CD4-positive, alpha-beta T cell treated with Interferon gamma for 1 hour (primary cell): ENCODE data around the gene KCNC3.

ENCODE experiments used
- DNase-seq: peaks from one replicate; pipeline ENCODE4 v3.0.0-alpha.2; 2020

Gene KCNC3

GRCh38 chr19:50309396-50310125, 19.6 kb downstream of the KCNC3 start:
- no peak for DNase-seq

DNA sequence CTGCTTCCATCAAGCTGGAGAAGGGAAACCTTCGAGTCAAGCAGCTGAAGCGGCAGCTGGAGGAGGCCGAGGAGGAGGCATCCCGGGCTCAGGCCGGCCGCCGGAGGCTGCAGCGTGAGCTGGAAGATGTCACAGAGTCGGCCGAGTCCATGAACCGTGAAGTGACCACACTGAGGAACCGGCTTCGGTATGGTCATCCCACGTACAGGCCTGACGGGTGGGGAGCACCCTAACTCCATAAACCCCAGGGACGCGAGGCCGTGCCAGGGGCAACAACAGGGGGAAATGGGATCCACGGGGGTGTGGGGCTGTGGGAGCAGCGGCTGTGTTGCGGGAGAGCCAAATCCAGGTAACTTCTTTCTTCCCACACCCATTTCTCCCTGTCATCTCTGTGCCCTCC, 20.2 kb downstream of the KCNC3 start:
- no peak for DNase-seq

- no peak for DNase-seq
Measured at GRCh38 chr19:50303558-50303957, 25.6 kb downstream of the KCNC3 start.

GRCh38 chr19:50301607-50301971, 27.6 kb downstream of the KCNC3 start:
- no peak for DNase-seq

DNA sequence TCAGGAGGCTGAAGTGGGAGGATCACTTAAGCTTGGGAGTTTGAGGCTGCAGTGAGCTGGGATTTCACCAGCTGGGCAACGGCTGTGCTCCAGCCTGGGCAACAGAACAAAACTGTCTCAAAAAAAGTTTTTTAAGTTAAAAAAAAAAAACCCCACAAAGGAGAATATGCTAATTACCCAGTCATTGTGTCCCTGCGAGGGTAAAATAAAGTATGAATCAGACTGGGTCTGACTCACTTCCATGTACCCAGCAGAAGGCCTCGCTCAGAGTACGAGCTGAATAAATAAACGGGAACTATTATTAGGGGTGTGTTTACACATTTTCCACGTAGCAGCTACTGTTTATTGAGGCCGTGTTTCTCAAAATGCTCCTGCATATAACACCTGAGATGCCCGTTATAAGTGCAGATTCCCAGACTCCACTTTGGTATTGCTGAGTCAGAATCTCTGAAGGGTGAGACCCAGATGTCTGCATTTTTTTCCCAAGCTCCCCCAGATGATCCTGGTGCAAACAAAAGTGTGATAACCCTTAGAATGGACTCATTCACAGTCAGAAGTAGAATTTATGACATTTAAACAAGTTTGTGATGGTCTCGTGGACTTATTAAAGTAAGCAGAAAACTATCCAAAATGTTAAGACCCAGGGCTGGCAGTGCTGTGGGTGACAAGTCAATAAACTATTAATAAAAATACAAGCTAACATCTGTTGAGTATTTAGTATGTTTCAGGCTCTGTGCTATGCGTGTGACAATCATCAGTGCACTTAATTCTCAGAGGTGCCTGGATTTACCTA, 28.2 kb downstream of the KCNC3 start:
- DNase-seq = no peak

DNA sequence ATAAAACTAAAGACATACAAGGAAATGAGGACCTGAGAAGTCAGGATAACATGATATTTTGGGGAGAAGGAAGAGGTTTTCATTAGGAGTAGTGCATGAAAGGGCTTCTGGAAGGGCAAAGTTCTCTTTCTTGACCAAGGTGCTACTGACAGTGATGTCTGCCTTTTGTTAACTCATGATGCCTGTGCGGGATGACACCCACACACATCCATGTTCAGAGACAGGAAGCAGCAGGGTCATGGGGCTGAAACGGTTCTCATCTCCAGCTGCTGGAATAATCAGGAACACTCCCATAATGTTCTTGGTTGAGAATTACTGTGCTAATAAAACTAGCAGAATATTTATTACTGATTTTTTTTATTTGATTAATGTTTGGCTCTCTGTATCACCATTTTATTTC, 29.1 kb downstream of the KCNC3 start:
- no peak for DNase-seq

DNA sequence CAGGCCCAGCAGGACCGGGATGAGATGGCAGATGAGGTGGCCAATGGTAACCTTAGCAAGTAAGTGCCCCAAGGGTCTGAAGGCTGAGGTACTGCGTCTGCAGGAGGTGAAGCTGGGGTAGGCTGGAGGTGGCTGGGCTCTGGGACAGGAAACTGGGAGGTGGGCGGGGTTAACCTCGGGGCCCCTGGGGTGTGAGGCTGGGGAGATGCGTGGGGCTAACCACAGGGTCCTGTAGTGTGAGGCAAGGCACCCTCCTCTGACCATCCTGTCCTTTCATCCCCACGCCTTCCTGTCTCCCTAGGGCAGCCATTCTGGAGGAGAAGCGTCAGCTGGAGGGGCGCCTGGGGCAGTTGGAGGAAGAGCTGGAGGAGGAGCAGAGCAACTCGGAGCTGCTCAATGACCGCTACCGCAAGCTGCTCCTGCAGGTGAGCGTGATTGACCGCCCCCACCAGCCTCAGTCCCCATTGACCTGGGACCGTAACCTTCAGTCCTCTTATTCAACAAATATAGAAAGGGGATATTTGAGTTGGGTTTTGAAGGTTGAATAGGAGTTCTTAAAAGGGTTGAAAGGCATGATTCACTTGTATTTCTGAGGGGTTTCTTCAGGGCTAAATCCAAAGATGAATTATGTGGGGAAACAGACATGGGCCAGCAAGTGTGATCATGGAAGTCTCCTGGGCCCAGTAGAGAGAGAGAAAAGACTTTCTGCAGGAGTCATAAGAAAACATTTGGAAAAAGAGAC, 35.7 kb downstream of the KCNC3 start:
- no peak for DNase-seq

- no peak for DNase-seq
Measured at GRCh38 chr19:50292216-50292827, 36.9 kb downstream of the KCNC3 start.

DNA sequence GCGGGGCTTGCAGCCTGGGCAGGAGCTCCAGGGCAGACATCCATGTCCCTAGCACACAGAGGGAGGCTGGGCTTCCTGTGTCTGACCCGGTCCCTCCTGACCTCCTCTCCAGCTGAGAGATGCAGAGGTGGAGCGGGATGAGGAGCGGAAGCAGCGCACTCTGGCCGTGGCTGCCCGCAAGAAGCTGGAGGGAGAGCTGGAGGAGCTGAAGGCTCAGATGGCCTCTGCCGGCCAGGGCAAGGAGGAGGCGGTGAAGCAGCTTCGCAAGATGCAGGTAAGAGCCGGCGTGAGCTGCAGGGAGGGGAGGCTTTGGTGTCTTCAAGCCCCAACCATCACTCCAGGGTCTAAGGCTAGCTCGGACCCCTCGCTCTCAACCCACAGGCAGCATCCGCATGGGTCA, 38.4 kb downstream of the KCNC3 start:
- no peak for DNase-seq

- DNase-seq = no peak
Measured at GRCh38 chr19:50290011-50290410, 39.2 kb downstream of the KCNC3 start.

- DNase-seq = no peak
Measured at GRCh38 chr19:50288954-50289353, 40.2 kb downstream of the KCNC3 start.

DNA sequence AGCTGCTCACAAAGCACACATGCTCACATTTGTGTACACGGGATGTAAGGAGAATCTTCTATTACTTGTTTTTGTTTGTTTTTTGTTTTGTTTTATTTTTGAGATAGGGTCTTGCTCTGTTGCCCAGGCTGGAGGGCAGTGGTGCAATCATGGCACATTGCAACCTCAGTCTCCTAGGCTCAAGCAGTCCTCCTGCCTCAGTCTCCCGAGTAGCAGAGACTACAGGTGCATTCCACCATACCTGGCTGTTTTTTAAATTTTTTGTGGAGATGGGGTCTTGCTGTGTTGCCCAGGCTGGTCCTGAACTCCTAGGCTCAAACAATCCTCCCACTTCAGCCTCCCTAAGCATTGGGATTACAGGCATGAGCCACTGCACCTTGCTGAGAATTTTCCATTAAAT, 41.8 kb downstream of the KCNC3 start:
- DNase-seq = no peak

GRCh38 chr19:50286443-50286842, 42.7 kb downstream of the KCNC3 start:
- DNase-seq = no peak

- no peak for DNase-seq
Measured at GRCh38 chr19:50285833-50286232, 43.3 kb downstream of the KCNC3 start.

DNA sequence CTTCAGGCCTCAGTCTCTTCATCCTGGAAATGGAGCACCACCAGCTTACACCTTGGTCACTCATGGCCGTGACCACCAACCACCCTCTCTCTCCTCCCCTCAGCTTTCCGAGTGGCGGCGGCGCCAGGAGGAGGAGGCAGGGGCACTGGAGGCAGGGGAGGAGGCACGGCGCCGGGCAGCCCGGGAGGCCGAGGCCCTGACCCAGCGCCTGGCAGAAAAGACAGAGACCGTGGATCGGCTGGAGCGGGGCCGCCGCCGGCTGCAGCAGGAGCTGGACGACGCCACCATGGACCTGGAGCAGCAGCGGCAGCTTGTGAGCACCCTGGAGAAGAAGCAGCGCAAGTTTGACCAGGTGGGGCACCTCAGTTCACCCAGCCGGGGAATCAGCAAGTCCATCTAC, 47.7 kb downstream of the KCNC3 start:
- DNase-seq = no peak

DNA sequence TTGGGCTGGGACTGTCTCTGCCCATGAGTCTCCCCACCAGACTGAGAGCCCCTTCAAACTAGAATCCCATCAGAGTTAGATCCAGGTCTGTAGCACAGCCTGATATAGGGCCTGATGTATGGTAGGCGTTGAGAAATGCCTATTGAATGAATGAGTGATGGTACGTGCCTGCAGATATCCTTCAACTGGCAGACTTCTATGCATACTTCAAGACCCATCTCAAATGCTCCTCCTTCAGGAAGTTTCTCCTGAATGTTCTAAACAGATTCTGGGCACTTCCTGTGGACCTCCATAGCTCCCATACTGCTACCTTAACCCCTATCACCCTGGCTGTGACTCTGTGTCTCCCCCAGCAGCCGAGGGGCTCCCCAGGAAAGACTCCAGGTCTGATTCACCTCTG, 48.2 kb downstream of the KCNC3 start:
- DNase-seq = no peak

DNA sequence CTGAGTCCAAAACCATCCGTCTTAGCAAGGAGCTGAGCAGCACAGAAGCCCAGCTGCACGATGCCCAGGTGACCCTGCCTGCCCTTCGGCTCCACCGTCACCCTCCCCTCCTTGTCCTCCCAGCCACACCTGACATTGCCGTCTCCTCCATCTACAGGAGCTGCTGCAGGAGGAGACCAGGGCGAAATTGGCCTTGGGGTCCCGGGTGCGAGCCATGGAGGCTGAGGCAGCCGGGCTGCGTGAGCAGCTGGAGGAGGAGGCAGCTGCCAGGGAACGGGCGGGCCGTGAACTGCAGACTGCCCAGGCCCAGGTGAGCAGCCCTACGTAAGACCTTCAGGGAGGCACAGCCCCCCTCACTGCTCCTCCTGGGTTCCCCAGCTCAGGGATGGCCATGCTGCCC, 49.1 kb downstream of the KCNC3 start:
- no peak for DNase-seq

DNA sequence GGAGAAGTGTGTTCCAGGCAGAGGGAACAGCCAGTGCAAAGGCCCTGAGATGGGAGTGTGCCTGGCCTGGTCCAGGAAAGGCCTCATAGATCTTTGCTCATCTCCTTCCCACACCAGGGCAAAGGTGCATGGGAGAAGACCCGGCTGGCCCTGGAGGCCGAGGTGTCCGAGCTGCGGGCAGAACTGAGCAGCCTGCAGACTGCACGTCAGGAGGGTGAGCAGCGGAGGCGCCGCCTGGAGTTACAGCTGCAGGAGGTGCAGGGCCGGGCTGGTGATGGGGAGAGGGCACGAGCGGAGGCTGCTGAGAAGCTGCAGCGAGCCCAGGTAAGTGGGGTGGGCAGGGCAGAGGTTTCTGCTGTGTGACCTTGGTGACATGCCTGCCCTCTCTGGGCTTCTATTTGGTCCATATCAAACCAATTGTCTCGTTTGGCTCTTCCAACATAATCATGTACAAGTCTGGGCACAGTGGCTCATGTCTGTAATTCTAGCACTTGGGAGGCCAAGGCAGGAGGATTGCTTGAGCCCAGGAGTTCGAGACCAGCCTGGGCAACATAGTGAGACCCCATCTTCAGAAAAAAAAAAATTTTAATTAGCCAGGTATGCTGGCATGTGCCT, 51.1 kb downstream of the KCNC3 start:
- no peak for DNase-seq

GRCh38 chr19:50276370-50277063, 52.7 kb downstream of the KCNC3 start:
- DNase-seq = no peak

DNA sequence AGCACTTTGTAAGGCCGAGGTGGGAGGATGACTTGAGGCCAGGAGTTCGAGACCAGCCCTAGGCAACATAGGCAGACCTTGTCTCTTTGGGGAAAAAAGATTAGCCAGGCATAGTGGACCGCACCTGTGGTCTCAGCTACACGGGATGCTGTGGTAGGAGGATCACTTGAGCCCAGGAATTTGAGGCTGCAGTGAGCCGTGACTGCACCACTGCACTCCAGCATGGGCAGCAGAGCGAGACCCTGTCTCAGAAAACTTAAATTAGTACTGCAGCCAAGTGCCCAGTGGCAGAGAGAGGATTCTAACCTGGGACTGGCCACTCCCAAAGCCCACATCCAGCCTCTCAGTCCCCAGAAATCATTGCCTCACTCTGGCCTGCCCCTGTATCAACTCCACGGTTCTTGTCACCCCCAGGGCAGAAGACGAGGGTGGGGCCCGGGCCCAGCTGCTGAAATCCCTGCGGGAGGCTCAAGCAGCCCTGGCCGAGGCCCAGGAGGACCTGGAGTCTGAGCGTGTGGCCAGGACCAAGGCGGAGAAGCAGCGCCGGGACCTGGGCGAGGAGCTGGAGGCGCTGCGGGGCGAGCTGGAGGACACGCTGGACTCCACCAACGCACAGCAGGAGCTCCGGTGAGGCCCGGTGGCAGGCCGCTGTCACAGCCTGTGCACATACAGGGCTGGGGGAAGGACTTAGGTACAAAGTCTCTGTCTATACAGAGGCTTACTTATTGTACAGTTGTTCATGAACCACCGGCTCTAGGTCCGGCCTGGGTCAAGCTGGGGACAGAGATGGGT, 53.4 kb downstream of the KCNC3 start:
- no peak for DNase-seq

- DNase-seq = no peak
Measured at GRCh38 chr19:50273821-50274220, 55.4 kb downstream of the KCNC3 start.
